ENCODE measurements around the gene CDADC1.

DNA sequence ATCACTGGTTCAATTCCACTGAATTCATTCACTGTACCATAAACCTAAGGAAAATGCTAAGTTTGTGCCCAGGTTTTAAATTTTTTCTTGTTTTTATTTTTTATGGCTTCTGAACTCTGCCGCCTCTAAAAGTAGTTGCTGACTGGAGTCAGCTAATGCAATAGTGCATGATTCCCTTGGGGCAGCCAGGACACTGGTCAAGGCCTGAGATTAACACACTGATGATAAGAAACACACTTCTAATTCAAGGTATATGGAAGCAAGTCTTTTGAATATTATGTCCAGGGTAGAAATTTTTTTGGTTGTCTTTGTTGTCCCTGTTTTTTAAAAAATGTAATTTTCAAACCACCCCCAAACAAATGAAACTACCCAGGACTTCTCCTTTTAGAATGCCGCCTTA, 72.2 kb downstream of the CDADC1 start:
- TF ChIP-seq RBAK (CRISPR knock-in tag; IDR thresholded peaks at IDR 0.05) (no peak), PITX1 (CRISPR knock-in tag; IDR thresholded peaks at IDR 0.05) (no peak), ELF4 (CRISPR knock-in tag; IDR thresholded peaks at IDR 0.05; ENCODE audit: borderline replicate concordance) (no peak), TCF7 (IDR thresholded peaks at IDR 0.05; ENCODE audit: low read depth) (no peak), PRPF4 (IDR thresholded peaks at IDR 0.05; ENCODE audit: low read depth, low read length, poor library complexity, severe bottlenecking) (no peak), ZC3H13 (CRISPR knock-in tag; IDR thresholded peaks at IDR 0.05) (no peak), ZNF460 (CRISPR knock-in tag; IDR thresholded peaks at IDR 0.05; ENCODE audit: borderline replicate concordance) (no peak), RAD51 (IDR thresholded peaks at IDR 0.05; ENCODE audit: borderline replicate concordance) (no peak), ZNF3 (CRISPR knock-in tag; IDR thresholded peaks at IDR 0.05) (no peak)
- TF ChIP-seq, protein P1, sequence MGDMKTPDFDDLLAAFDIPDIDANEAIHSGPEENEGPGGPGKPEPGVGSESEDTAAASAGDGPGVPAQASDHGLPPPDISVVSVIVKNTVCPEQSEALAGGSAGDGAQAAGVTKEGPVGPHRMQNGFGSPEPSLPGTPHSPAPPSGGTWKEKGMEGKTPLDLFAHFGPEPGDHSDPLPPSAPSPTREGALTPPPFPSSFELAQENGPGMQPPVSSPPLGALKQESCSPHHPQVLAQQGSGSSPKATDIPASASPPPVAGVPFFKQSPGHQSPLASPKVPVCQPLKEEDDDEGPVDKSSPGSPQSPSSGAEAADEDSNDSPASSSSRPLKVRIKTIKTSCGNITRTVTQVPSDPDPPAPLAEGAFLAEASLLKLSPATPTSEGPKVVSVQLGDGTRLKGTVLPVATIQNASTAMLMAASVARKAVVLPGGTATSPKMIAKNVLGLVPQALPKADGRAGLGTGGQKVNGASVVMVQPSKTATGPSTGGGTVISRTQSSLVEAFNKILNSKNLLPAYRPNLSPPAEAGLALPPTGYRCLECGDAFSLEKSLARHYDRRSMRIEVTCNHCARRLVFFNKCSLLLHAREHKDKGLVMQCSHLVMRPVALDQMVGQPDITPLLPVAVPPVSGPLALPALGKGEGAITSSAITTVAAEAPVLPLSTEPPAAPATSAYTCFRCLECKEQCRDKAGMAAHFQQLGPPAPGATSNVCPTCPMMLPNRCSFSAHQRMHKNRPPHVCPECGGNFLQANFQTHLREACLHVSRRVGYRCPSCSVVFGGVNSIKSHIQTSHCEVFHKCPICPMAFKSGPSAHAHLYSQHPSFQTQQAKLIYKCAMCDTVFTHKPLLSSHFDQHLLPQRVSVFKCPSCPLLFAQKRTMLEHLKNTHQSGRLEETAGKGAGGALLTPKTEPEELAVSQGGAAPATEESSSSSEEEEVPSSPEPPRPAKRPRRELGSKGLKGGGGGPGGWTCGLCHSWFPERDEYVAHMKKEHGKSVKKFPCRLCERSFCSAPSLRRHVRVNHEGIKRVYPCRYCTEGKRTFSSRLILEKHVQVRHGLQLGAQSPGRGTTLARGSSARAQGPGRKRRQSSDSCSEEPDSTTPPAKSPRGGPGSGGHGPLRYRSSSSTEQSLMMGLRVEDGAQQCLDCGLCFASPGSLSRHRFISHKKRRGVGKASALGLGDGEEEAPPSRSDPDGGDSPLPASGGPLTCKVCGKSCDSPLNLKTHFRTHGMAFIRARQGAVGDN (CRISPR knock-in tag; IDR thresholded peaks at IDR 0.05), result no peak
- TF ChIP-seq, protein P2, sequence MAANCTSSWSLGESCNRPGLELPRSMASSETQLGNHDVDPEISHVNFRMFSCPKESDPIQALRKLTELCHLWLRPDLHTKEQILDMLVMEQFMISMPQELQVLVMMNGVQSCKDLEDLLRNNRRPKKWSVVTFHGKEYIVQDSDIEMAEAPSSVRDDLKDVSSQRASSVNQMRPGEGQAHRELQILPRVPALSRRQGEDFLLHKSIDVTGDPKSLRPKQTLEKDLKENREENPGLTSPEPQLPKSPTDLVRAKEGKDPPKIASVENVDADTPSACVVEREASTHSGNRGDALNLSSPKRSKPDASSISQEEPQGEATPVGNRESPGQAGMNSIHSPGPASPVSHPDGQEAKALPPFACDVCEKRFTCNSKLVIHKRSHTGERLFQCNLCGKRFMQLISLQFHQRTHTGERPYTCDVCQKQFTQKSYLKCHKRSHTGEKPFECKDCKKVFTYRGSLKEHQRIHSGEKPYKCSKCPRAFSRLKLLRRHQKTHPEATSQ (CRISPR knock-in tag; IDR thresholded peaks at IDR 0.05; ENCODE audit: borderline replicate concordance), result no peak
- TF ChIP-seq, protein P3, sequence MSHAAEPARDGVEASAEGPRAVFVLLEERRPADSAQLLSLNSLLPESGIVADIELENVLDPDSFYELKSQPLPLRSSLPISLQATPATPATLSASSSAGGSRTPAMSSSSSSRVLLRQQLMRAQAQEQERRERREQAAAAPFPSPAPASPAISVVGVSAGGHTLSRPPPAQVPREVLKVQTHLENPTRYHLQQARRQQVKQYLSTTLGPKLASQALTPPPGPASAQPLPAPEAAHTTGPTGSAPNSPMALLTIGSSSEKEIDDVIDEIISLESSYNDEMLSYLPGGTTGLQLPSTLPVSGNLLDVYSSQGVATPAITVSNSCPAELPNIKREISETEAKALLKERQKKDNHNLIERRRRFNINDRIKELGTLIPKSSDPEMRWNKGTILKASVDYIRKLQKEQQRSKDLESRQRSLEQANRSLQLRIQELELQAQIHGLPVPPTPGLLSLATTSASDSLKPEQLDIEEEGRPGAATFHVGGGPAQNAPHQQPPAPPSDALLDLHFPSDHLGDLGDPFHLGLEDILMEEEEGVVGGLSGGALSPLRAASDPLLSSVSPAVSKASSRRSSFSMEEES (CRISPR knock-in tag; IDR thresholded peaks at IDR 0.05), result no peak

Data from HepG2 (cell line).